Pericardium fibroblast (primary cell): ENCODE data around the gene USP14. TPM values are rescaled to one million over a fixed set of nuclear protein-coding genes. Genes with fewer than 3 reads are reported as not detected.

Source experiments
- total RNA-seq: library from RNA; depleted of rRNA; stranded (reverse); fragments of >200 nt; gene quantifications from 2 replicates; pipeline ENCODE4 v1.2.3, GENCODE V29; 2015

Gene USP14
- 10.7 and 16.3 TPM in 2 replicates for total RNA-seq

GRCh38 chr18:158128-159036, at the start of gene USP14:
USP14 (plus strand) TSS chr18:158557; CDS start chr18:158699, 142 bp downstream.

Other genes with a start within 250 kb of the USP14 start
- gene TUBB8B, start 108.9 kb upstream of the USP14 start, total RNA-seq, result not detected in 2 replicates
- 15.2 and 22.4 TPM in 2 replicates for gene THOC1, start 109.5 kb downstream of the USP14 start, total RNA-seq